Anterior cingulate cortex (tissue), 58 donors: ENCODE measurements around the gene PANK4.
"Not testable (repeated sequence)": the region's sequence is repeated elsewhere in the genome, so short reads cannot be mapped to it uniquely, and the experiment has no call there.

Experiments used
- DNase-seq, 58 donors: peaks; one replicate each; lab custom pipeline; 2025; lab: John Stamatoyannopoulos, UW

Gene PANK4

GRCh38 chr1:2525920-2526823 is at the start of gene PANK4:
TSS of gene PANK4 (minus strand) at chr1:2526596. CDS start at chr1:2526587, 9 bp downstream.
- peak; percentile 58 to 96 (median 90) for DNase-seq

DNA sequence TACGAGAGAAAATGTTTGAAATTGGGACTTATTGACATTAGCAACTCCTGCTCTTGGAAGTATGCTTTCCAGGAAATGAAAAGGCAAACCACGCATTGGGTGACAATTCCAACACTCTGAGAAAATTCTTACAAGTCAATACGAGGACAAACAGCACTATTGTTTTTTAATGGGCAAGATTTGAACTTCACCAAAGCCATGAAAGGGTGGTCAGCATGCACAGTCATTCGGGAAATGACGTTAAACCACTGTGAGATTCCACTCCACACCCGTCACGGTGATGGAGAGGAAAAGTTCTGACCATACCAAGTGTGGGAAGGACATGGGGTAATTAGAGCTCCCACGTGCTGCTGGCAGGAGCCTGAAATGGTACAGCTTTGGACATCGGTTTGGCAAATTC is 48.0 kb upstream of the PANK4 start:
- DNase-seq = no peak

DNA sequence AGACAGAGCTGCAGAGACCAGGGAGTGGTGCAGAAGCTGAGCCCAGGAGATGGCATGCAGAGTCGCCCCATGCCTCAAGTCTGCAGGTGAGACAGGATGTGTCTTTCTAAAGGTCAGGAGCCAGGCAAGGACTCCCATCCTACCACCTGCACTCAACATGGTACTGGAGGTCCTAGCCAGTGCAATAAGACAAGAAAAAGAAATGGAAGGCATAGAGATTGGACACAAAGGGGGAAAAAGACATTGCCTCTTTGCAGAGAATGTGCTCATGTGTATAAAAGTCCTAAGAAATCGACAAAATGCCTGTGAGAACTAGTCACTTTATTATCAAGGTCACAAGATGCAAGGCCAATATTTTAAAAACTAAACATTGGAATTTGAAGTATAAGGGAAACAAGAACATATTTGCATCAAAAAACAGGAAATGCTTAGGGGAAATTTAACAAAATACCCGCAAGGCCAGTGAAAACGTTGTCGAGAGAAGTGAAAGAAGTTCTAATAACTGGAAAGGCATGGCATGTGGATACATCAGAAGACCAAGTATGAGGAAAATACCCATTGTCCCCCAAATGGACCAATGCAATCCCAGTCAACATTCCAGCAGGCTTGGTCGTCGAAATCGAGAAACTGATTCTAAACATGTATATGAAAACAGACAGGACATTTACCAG is 47.0 kb upstream of the PANK4 start:
- no peak for DNase-seq

- no peak for DNase-seq
These were observed 45.0 kb upstream of the PANK4 start for GRCh38 chr1:2571348-2571747.

DNA sequence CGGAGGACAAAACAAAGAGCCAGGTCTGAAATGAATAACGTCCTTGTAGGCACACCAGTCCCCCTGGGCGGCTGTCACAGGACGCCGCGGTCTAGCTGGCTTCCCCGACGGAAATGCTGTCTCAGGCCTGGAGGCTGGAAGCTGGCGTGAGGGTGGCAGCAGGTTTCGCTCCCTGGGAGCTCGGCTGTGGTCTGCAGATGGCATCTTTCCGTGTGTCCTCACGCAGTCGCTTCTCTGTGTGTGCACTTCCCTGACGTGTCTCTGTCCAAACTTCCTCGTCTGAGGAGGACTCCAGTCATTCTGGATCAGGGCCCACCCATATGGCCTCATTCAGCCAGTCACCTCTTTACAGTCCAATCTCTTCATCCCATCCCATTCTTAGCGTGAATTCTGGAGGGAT is 43.9 kb upstream of the PANK4 start:
- no peak for DNase-seq

- not testable (repeated sequence) for DNase-seq
These were observed 43.3 kb upstream of the PANK4 start for GRCh38 chr1:2569703-2570102.

- no peak for DNase-seq
These were observed 42.7 kb upstream of the PANK4 start for GRCh38 chr1:2569060-2569459.

DNA sequence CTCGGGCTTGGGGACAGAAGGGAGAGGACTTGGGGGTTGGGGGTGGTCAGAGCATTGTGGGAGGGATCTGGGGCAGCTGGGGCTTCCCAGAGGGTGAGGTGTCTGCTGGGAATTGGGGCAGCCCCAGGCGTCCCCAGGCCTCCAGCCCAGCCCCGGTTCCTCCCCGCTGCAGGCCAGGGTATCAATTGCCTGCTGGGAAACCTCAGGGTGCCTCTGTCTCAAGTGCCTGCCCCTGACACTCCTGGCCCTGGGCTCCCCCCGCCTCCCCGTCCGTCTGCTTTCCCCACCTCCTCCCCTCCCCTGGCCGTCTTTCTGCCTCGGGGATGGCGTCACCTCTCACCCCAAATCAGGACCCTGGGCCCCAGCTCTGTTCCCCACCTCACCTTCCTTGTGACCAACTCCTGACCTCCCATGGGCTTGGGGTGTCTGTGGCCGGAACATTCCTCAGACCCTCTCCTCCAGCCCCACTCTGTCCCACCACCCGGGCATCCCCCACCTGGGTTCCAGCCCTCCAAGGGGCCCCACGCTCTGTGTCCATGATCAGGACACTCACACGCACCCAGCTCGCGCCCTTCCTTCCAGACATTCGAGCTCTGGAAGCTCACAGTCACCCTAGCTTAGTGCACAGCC is 41.9 kb upstream of the PANK4 start:
- DNase-seq = not testable (repeated sequence)

DNA sequence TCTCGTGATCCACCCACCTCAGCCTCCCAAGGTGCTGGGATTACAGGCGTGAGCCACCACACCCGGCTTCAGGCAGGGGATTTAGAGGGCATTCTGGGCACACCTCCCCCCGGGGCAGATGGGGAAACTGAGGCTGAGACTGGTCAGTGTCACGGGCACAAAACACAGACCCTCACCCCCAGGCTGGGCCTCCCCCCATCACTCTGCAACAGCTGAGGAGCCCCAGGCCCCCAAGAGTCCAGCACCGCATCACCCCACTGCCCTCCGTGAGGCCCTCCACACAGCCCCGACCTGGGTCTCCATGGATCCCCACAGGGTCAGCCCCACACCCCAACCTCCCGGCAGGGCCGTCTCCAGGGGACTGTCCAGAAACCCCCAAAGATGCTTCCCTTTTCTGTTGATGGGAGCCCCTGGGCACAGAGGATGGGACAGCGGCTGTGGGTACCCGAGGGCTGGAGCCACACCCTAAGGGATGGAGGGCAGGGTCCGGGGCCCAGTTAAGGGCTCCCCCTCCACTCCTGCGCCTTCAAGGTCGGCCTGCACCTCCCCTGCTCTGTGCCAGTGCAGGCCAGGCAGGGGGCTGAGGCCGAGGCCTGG is 40.8 kb upstream of the PANK4 start:
- DNase-seq = no peak

DNA sequence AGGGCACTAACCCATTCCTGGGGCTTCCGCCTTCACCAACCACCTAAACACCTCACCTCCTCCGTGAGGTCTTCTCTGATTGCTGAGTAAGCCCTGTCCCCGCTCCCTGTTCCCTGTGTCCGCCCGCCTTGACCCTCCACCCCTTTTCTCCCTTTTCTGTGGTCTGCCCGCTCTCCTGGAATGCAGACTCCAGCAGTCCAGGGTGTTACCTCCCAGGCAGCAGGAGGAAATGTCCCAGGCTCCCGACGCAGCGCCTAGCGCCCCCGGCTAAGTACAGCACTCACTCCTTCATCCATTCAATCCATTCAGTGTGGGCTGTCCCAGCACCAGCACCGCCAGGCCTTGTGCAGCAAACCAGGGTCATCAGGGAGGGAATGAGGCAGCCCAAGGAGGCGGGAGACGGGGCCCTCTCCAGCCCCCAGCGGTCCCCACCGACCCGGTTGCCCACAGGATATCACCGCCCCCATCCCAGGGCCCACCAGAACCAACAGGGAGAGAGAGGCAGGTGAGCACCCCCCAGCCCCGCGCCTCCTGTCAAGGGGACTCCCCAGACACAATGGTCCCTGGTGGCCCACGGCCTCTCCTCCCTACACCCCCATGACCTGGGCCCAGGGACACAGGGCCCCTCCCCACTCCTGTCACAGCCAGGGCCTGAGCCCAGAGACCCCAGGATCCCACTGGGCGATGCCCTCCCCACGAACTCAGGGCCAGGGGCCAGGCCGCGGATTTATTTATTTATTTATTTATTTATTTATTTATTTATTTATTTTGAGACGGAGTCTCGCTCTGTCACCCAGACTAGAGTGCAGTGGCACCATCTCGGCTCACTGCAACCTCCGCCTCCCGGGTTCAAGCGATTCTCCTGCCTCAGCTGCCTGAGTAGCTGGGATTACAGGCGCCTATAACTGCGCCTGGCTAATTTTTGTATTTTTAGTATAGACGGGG is 40.0 kb upstream of the PANK4 start:
- no peak for DNase-seq

DNA sequence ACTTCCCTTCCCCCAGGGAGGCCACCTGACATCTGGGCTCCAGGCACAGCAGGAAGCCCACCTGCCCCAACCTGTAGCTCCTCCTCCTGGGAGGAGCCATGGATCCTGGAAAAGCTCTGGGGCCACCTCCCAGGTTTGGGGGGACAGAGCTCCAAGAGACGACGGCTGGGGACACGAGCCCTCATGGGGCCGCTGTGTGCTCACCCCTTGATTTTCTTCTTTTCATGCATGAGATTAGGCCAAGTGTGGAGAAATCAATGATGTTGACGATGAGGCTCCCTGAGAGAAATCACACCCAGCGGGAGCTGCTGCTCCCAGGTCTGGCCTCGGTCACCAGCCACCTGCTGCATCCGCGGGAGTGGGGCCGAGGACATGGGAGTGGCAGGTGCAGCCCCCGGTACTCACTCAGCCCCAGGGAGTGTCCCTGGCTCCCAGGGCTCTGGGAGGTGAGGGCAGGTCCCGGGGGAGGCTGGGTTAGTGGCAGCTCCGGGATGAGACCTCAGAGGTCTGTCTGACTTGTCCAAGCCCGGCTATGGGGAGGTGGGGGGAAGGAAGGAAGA is 38.5 kb upstream of the PANK4 start:
- no peak for DNase-seq

GRCh38 chr1:2564006-2564814 is 37.8 kb upstream of the PANK4 start:
- DNase-seq = no peak

GRCh38 chr1:2563205-2563604 is 36.8 kb upstream of the PANK4 start:
- DNase-seq = no peak

DNA sequence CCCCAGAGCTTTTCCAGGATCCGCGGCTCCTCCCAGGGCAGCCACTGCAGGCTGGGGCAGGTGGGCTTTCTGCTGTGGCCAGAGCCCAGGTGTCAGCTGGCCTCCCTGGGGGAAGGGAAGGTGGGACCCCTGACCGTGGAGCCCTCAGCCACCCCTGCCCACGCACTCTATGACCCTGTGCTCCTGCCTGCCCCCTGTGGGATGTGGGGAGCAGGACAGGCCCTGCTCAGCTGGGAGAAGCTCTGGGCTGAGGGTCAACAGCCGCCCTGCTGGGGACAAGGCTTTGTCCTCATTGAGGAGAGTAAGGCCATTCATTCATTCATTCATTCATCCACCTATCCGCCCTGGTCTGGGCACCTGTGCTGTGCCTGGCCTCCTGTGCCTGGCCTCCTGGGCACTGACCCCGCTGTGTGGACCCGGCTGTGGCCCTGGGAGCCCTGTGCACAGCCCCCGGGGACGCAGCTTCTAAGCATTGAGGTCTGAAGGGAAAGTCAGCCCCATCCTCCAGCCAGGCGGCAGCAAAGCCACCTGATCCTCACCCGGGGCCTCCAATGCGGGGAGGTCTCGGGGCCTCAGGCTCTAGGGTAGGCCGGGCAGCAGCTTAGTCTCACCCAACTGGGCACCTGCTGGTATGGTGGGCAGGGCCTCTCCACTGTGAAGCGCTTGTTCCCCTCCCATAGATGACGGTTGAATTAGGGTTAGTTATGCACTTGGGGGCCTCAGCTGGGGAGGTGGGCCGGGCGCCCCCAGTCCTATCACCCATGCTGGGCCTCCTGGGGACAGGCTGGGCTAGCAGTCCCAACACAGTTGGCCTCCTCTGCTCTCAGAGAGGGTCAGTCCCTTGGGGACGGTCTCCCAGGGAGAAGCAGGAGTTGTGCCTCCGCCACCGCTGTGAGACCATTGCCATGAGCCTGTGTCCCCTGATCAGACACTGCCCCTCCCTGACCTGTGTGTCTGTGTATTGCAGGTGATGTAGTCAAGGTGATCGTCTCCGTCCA is 35.8 kb upstream of the PANK4 start:
- DNase-seq = no peak

DNA sequence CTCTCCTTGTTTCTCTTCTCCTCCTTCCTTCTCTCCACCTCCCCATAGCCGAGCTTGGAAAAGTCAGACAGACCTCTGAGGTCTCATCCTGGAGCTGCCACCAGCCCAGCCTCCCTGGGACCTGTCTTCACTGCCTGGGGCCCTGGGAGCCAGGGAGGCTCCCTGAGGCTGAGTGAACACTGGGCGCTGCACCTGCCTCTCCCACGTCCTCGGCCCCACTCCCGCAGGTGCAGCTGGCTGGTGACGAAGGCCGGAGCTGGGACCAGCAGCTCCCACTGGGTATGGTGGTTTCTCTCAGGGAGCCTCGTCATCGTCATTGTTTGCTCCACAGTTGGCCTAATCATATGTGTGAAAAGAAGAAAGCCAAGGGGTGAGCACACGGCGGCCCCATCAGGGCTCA is 35.0 kb upstream of the PANK4 start:
- no peak for DNase-seq

- no peak for DNase-seq
These were observed 34.1 kb upstream of the PANK4 start for GRCh38 chr1:2560299-2561073.
